GM19035 (cell line): ENCODE measurements around the gene GOLGB1.

Experiments
- ATAC-seq: cut with Tn5 transposase; IDR thresholded peaks from one replicate; pipeline ENCODE4 v1.9.1; 2021; ENCODE audit not compliant: unreplicated experiment

GOLGB1 gene

DNA sequence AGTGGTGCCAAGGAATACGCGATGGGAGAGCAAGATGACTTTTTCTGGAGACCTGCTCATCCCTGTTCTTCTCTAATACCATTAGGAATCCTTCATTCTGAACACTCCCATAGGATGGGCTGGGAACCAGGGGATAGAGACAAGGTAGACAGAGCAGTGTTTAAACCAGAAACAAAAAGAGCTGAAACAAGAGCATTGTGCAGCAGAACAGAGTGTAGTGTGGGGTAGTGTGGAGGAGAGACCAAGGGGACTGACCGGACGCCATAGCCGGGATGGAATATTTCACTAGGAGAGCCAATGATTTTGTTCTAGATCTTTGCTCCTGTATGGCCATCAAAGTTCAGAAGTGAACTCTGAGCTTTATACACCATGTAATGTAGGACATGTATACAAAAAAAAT lies 104.5 kb downstream of the GOLGB1 start:
- no peak for ATAC-seq

DNA sequence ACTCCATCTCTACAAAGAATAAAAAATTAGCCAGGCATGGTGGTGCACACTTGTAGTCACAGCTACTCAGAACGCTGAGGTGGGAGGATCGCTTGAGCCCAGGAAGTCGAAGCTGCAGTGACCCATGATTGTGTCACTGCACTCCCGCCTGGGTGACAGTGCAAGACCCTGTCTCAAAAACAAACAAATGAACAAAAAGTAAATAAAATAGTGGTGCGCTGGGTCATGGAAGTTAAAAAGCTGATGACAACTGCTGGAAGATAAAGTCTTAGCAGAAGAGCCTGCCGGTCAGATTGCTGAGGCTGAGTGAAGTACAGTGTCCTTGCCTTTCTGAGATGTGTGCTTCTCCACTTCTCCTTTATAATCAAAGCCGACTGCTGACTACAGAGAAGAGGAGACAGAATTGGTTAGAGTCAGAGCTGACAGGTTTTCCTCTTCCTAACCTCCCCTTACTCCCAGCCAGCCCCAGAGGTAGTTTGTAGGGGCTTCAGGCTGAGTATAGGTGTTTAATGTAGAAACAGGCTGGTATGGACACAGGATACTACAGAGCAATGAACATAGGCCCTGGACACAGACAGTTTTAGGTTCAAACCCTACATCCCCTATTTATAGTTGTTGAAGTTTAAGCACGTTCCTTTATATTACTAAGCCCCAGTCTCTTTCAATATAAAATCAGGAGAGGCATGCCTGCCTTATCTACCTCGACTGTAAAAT lies 106.8 kb downstream of the GOLGB1 start:
- ATAC-seq: no peak

DNA sequence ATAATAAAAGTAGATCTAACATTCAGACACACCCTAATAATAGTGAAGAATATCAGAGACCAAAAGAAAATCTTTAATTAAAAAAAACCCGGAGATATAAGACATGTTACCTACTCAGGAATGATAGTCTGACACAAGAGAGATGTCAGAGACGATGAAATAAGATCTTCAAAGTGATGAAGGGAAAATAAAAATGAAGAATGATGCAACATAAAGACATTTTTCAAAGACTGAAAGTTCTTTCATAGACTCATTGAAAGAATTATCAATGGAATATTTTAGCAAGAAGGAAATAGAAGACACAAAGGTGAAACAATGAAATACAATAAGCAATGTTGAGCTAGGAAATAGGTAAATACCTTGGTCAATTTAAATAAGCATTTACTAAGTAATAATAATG lies 108.4 kb downstream of the GOLGB1 start:
- ATAC-seq: no peak

DNA sequence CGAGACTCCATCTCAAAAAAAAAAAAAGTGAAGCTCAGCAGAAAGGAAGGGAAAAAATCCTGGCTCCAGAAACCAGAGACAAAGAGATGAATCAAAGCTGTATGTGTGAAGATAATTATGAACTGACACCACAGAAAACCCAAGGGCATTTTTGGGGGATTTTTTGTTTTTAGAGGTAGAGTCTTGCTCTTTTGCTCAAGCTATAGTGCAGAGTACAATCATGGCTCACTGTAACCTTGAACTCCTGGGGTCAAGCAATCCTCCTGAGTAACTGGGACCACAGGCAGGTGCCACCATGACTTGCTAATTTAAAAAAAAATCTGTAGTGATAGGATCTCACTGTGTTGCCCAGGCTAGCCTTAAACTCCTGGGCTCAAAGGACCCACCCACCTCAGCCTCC lies 111.6 kb downstream of the GOLGB1 start:
- ATAC-seq: no peak

DNA sequence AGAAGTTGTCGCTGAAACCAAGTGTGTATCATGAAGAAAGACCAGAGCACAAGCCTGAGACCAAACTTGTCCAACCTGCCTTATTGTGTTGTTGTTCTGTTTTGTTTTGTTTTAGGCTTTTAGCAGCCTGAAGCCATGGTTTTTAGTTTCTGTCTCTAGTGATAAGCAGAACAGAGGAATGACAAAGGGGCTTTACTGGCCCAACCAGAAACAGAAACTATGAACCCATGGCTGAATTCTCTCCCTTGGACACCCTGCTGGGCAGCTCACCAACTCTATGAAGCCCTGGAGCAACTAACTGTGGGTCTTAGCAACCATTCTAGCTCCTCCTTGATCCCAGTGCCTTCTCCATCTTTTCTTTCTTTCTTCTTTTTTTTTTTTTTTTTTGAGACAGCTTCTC lies 119.2 kb downstream of the GOLGB1 start:
- no peak for ATAC-seq

DNA sequence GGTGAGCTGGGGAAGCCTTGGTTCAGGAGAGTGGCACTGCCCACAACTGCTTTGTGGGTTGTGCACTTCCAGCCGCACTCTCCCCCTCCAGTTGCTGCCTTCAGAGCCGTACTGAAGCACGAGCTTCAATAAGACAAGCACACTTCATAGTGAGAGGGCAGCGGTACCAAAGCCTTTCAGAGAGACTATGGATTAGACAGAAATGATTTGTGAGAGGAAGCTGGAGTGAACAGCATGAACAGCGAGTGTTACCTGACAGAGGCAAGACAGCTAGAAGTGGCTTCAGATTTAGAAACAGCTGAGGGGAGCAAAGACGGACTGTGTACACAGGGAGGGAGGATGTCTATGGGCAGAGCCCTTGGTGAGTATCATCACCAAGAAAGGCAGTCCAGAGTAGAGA lies 119.9 kb downstream of the GOLGB1 start:
- no peak for ATAC-seq

DNA sequence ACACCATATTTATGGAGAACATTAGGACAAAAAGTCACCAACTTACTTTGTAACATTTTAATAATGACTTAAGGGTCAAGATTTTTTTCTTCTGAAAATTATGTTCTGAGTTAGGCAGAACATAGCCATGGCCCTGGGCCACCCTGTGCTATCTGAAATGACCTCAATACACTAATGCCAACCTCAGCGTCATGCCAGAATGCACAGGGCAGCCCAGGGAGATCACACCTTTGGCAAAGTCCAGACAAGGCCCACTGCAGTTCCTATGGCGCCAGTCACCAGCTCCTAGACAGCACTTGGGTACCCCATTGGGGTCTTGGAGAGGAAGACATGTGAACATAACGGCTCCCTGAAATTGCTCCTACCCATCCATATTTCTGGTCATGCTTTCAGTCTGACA lies 121.9 kb downstream of the GOLGB1 start:
- no peak for ATAC-seq

DNA sequence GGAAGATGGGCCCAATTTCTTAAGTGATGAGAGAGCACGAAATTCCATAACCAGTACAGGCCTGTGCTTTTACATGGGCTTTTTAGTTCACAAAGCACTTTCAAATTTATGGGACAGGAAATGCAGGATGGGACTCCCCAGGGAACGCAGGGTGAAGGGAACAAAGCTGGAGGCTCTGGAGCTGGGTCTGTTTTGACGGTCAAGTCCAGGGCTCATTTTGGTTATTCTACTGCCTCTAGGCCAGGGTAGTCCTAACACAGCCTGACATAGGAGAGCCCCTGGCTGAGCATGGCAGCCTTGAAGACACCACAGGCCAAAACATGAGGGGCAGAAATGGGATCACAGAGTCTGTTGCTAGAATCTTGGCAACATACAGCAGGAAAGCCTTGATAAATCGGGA lies 122.3 kb downstream of the GOLGB1 start:
- no peak for ATAC-seq

DNA sequence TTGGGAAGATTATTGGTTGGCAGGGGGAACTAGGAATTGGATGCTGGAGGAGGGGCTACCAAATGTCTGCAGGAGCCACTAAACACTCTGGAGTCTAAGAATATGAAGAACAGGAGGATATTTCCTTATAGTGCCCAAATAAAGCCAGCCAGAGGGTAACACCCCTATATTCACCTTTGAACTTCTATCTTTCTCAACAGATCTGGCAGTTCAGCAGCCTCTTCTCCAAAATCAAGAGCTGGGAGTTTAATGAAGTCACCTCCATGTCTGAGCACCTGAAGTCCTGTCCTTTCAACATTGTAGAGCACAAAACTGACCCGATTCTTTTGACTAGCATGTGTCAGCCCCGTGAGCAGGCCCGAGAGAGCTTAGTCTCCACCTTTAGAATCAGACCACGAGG lies 123.0 kb downstream of the GOLGB1 start:
- no peak for ATAC-seq

DNA sequence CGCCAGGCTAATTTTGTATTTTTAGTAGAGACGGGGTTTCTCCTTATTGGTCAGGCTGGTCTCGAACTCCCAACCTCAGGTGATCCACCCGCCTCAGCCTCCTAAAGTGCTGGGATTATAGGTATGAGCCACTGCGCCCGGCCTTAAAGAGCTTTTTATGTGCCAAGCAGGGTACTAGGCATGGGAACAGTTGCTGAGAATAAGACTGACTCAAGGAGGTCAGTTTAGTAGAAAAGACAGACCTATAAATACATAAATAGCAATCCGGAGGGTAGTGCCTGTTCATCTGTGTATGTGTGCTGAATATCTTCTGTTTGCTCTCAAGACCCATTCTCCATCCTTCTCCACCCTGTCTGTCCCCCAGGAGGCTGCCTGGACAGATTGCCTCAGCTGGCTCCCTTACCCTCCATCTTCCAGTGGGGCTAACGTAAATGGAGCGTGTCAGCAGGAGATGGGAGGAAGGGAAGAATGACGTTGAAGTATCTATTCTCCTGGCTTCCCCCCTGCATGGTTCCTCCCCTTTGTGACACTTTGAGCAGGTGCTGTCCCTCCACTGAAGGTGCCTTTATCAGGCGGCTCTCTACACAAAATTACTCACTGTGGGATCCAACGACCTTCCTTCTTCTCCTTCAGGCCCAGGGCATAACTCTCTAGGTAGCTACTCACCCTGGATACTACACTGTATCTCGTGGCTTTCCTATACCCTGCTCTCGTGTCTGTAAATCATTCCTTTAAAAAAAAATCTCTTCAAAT lies 125.2 kb downstream of the GOLGB1 start:
- no peak for ATAC-seq

DNA sequence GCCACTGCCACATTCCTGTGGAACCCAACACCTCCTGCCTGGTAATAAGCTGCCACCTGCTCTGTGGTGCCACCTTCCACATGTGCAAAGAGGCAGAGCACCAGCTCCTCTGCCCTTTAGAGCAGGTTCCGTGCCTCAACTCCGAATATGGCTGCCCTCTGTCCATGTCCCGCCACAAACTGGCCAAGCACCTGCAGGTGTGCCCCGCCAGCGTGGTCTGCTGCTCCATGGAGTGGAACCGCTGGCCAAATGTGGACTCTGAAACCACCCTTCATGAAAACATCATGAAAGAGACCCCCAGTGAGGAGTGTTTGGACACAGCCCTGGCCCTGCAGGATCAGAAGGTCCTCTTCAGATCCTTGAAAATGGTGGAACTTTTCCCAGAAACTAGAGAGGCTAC lies 128.1 kb downstream of the GOLGB1 start:
- no peak for ATAC-seq

DNA sequence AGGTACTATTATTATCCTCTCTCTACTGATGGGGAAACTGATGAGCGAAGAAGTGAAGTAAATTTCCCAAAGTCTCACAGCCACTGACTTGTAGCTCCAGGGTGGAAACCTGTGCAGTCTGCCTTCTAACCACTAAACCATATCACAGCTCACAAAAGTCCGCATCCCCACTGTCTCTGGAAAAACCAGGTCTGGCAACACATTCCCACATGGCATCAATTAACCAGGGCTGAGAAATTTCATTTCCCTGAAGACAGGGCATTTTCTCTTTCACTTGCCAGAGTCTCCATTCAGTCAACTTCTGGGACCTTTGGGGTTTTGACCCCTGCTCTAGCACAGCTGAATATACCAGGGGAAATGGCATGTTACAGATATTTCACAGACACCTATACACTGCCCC lies 129.8 kb downstream of the GOLGB1 start:
- no peak for ATAC-seq
